ENCODE measurements around the gene FCGR2B.
"Not testable (repeated sequence)": the region's sequence is repeated elsewhere in the genome, so short reads cannot be mapped to it uniquely, and the experiment has no call there.

The FCGR2B gene

DNA sequence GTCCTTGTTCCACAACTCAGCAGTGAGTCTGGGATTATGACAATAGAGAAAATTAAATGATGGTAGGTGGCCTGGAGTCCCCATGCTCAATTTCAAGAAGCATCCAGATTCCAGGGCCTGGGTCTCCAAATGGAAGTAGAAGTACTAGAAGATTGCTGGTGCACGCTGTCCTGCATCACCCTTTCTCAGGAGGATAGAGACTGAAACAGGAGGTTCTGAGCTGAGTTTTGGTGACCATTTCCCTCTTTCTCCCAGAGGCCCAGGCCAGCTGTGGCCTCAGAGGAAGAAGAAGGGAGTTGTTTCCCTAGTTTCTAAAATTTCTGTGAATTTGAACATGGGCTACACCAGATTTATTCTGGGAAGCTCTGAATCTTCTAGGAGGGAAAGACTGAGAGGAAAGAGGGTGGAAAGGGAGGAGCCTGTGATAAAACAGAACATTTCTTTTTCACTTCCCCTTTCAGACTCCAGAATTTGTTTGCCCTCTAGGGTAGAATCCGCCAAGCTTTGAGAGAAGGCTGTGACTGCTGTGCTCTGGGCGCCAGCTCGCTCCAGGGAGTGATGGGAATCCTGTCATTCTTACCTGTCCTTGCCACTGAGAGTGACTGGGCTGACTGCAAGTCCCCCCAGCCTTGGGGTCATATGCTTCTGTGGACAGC, at the start of gene FCGR2B:
Gene FCGR2B, plus strand, starts transcription at position 460 of the 656 bp plus-strand sequence. Its CDS starts 99 bp downstream, at position 559.
- DNase-seq (ENCODE audit: low spot score) = not testable (repeated sequence)

DNA sequence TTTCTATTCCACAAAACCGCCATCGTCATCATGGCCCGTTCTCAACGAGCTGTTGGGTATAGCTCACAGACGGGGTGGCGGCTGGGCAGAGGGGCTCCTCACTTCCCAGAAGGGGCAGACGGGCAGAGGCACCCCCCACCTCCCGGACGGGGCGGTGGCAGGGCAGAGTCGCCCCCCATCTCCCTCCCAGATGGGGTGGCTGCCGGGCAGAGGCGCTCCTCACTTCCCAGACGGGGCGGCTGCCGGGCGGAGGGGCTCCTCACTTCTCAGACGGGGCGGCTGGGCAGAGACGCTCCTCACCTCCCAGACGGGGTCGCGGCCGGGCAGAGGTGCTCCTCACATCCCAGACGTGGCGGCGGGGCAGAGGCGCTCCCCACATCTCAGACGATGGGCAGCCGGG, 46.5 kb upstream of the FCGR2B start:
- not testable (repeated sequence) for DNase-seq (ENCODE audit: low spot score)

DNA sequence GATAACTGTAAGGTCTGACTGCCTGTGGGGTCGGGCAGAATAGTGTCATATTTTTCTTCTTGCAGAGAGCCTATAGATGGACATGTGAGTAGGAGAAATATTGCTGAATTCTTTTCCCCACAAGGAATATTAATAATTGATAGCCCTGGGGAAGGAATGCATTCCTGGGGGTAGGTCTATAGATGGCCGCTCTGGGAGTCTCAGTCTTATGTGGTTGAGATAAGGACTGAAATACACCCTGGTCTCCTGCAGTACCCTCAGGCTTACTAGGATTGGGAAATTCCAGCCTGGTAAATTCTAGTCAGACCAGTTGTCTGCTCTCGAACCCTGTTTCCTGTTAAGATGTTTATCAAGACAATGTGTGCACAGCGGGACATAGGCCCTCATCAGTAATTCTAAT, 44.4 kb upstream of the FCGR2B start:
- DNase-seq (ENCODE audit: low spot score) = not testable (repeated sequence)

DNA sequence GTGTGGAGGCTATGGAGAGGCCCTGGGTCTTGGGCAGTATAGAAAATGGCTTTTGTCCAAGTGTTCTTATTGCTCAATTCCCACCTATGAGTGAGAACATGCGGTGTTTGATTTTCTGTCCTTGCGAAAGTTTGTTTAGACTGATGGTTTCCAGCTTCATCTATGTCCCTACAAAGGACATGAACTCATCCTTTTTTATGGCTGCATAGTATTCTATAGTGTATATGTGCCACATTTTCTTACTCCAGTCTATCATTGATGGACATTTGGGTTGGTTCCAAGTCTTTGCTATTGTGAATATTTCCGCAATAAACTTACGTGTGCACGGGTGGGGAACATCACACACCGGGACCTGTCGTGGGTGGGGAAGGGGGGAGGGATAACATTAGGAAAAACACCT, 42.5 kb upstream of the FCGR2B start:
- DNase-seq (ENCODE audit: low spot score) = not testable (repeated sequence)

DNA sequence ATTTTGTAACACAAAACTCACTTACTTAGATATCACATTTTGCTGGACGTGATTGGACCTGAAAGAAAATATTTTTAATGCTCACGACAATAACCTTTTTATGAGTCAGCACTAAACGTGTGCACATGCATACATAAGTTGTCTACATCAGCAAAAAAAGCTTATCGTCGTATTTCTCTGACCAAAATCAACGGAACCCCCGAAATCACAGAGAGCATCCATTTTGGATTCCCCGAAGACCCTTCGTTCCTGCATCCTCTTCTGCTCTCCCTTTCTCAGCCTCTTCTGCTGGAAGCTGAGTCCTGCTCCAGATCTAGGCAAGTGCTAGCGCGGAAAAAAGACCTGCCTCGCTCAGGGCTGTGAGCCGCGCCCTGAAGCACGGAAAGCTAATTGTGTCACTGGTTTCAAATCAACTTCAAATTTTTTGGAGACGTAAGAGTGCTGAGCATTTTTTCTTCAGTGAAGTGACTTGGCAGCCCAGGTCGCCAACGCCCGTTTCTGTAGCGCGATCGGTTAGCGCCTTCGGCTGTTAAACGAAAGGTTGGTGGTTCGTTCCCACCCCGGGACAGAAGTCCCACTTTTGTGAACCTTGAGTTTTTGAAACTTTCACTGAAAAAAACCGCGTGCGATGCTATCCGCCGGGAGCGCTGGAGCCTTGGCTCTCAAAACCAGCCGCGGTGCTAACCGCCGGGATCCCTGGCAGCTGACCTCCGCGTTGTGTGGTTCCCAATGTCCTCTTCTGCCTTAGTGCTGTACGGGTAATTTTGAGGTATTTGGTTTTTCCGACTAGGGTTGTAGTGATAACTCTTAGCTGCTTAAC, 41.6 kb upstream of the FCGR2B start:
- not testable (repeated sequence) for DNase-seq (ENCODE audit: low spot score)

DNA sequence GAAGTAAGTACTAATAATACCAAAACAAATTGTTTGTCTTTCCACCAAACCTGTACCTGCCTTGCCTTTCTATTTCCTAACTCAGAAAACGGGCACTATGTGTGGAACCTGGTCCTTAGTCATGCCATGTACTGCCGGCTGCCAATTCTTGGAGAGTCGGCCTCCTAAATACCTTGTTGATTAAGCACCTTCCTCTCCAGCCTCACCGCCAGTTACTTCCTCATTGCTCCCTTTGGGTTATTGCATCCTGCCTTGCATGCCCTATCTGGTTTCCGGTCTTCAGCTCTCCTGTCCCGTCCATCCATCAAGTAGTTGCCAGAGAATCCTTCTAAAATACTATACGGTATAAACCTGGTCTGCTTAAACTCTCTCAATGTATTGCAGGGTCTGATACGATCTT, 40.9 kb upstream of the FCGR2B start:
- DNase-seq (ENCODE audit: low spot score) = not testable (repeated sequence)

DNA sequence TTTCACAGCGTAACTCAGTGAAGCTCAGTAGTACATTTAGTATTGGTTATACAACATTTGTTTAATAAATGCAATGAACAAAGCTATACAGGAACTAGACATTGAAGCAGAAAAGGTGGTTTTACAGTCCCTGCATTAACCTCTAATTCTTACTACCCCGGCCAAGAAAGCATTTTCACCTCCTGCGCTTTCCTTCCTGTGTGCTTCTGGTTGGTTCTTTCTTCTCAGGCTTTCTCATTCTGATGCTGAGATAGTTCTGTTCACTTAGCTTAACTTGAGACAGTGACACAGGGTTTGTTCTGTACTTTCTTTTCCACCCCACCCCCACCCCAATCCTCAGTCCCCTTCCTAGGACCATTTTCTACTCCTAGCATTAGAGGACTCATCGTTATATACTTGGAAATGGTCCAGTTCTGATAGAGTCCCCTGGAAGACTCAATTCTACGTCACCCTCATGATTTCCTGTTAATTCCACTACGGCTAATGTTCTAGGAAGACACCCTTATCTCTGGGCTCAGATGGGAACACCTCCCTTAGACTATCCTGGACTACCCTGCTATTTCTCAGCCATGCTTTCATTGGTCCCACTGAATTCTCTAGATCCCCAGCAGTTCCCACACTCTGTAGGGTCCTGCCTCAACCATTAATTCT, 39.4 kb upstream of the FCGR2B start:
- not testable (repeated sequence) for DNase-seq (ENCODE audit: low spot score)

DNA sequence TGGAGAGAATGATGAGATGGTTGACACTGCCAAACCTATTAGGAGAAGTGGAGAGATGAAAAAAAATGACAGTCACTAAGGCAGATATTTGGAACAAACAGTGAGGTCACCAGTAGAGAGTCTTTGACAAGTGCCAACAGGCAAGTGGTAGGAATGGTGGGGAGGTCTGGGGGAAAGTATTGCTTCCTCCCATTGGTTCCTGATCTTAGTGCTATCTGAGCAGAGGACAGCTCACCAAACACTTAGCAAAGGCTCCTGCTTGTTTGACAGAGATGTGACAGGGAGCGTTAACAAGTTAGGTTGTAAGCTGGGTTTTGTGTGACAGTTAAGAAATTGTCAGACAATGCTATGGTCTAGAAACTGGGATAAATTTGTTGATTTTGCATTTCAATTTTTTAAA, 38.3 kb upstream of the FCGR2B start:
- DNase-seq (ENCODE audit: low spot score) = not testable (repeated sequence)

DNA sequence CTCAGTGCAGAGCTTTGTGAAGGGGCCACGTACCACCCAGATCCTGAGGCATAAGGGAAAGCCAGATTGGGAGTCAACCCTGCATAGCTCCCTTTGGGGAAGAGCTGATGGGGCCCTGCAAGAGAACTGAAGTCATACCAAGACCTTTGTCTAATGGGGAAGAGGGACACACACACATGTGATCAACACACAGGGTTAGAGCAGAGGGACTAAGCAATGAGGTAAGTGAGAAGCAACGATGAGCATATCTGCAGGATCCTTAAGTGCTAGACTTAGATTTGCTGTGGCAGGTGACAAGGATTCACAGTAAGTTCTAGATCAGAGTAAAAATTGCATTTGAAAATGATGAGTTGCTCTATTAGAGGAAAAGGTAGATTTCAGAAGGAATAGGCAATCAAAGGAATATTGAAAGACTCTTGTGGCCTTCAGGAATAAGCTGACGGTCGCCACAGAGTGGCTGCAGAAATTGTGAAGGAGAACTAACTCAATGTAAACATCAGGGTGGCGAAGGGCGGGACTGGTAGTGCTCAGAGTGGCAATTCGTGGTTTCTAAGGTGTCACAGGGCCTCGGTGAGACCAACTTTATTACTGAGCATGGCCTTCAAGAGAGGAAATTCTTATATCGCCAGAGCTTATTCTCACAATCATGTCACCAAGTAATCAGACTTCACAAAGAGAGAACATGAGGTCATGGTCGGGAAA, 36.3 kb upstream of the FCGR2B start:
- DNase-seq (ENCODE audit: low spot score) = not testable (repeated sequence)

DNA sequence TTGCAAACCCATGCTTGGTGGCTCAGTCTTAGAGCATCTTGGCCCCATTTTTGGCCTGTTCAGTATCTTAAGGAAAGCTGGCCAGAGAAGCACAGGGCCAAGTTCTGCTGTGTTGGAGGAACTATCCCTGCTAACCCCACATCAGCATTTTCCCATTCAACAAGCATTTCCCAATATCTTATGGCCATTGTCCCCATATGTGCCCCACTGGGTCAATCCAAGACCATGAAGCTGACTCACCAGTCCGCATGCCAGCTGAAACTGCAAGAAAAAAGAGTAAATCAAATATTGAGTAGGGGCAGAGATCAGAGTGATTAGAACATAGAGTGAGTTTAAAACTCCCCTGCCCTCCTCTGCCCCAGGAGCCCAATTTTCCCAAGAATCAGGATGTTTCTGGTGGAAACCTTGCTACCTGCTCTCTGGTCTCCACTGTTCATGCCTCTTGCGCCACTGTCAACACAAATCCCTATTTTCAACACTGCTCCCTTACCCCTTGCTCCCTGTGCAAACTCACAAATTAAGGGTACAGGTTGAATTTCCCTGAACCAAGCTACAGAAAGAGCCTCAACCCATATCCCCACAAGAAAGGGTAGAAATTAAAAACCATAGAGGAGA, 32.7 kb upstream of the FCGR2B start:
- DNase-seq (ENCODE audit: low spot score) = not testable (repeated sequence)

DNA sequence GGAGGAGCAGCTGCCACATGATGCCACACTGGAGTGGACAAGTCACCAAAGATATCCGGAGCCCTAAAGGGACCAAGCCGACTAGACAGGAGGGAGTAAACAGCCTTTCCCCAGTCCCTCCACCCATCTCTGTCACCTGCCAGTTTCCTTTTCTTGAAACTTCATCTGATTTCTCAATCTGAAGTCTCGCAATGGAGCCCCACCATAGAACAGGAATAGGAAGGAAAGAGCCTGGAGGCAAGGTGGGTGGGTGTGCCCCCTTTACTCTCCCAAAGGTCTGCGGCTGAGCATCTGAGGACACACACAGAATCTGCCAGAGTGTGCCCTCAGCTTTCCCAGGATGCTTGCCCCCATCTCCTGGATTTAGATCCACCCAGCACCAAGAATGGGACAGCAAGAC, 31.9 kb upstream of the FCGR2B start, which contains the start of gene FCGR3B:
Gene FCGR3B, minus strand, starts transcription at position 101 of the 400 bp plus-strand sequence. Its CDS starts 82 bp downstream, at position 19.
- DNase-seq (ENCODE audit: low spot score) = no peak

DNA sequence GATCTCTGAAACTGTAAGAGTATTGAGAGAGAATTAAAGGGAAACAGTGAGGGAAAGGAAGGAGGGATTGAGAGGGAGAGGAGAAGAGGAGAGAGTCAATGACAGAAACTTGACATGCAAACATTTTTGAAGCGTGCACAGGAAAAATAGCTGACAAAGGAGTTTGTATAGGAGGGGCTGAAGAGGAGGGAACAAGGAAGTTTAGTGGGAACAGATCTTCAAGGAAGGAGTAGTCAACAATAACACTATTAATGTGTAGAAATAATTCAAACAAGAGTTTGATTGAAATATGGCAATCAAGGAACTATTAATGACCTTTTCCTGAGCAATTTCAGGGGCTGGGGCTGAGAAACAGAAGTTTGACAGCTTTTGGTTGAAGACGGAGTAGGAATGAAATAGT, 27.9 kb upstream of the FCGR2B start:
- DNase-seq (ENCODE audit: low spot score) = not testable (repeated sequence)

DNA sequence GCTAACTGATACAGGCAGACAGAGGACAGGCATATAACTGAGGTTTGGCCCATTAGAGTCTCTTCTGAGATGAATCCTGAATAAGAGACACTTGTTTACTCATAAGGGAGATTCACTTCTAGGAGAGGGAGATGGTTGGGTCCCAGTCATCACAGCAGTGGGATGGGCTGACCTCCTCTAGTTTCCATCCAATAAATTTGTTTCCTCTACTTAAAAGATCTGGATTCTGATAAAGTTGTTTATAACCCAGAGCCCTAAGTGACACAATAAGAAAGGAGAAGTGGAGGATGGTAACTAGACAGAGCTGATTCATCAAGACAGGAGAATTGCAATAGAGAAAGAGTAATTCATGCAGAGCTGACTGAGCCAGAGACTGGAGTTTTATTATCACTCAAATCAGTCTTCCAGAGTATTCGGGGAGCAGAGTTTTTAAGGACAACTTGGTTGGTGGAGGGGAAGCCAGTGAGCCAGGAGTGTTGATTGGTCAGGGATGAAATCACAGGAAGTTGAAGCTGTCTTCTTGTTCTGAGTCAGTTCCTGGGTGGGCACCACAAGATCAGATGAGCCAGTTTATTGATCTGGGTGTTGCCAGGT, 26.7 kb upstream of the FCGR2B start:
- DNase-seq (ENCODE audit: low spot score) = not testable (repeated sequence)

DNA sequence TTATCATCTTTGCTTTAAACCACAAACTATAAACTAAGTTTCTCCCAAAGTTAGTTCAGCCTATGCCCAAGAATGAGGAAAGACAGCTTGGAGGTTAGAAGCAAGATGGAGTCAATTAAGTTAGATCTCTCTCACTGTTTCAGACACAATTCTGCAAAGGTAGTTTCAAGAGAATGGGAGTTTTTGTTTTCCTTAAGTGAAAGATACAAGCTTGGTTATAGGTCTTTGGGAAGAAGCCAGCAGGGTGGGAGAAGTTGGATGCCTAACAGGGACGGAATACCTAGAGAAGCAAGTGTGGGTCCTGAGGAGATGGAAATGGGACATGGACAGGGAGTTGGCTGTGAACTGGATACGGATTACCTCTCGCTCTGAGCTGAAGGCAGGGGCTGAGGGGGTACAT, 26.0 kb upstream of the FCGR2B start:
- DNase-seq (ENCODE audit: low spot score) = not testable (repeated sequence)

DNA sequence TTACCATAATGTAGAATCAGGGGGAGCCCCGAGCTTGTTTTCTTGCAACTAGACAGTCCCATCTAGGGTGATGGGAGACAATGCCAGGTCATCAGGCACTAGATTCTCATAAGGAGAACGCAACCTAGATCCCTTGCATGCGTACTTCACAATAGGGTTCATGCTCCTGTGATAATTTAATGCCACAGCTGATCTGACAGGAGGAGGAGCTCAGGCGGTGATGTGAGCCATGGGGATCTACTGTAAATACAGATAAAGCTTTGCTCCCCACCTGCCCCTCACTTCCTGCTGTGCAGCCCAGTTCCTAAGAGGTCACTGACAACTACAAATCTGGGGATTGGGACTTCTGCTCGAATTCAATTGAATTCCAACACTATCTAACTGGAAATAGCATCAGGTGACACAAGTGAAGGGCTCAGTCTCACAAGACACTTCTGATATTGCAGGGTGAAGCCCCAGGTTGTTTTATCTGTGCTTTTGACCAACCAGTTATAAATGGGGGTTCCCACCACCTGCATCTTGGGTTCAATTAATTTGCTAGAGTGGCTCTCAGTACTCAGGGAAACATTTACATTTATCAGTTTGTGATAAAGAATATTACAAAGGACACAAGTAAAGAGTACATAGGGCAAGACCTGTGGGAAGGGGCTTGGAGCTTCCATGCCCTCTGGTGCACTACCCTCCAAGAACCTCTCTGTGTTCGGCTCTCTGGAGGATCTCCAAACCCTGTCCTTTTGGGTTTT, 24.5 kb upstream of the FCGR2B start:
- not testable (repeated sequence) for DNase-seq (ENCODE audit: low spot score)

DNA sequence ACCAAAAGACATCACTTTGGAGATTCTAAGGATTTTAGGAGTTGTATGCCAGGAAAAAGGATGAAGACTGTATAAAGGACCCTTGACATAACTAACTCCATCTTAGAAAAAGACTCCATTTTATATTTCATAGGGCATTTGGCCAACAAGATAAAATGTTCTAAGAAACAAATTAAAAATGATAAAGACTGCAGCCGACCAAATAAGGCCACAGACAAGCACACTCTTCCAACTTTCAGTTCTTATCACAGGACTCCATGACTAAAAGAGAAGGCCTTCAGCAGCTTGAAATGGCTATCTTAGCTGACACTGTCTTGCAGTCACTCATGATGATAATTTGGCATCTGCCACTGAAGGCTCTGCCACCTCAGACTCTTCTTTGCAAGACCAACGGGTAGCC, 23.7 kb upstream of the FCGR2B start:
- not testable (repeated sequence) for DNase-seq (ENCODE audit: low spot score)

DNA sequence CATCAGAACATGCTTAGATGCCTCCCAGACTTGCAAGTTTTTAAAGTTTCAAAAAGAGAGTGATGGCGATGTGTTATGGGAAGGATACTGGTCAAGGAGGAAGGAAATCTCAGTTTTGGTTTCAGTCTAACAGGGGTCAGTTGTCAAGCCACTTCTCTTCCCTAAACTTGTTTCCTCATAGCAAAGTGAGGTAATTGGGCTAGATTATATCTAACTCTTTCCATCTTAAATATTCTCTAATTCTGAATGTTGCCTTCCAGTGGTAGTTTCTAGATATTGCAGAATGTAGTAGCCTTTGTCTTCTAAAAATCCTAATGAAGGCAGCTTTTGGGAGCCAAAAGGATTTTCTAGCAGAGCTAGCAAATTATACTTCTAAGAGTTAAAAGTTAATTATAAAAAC, 20.2 kb upstream of the FCGR2B start:
- DNase-seq (ENCODE audit: low spot score) = not testable (repeated sequence)

DNA sequence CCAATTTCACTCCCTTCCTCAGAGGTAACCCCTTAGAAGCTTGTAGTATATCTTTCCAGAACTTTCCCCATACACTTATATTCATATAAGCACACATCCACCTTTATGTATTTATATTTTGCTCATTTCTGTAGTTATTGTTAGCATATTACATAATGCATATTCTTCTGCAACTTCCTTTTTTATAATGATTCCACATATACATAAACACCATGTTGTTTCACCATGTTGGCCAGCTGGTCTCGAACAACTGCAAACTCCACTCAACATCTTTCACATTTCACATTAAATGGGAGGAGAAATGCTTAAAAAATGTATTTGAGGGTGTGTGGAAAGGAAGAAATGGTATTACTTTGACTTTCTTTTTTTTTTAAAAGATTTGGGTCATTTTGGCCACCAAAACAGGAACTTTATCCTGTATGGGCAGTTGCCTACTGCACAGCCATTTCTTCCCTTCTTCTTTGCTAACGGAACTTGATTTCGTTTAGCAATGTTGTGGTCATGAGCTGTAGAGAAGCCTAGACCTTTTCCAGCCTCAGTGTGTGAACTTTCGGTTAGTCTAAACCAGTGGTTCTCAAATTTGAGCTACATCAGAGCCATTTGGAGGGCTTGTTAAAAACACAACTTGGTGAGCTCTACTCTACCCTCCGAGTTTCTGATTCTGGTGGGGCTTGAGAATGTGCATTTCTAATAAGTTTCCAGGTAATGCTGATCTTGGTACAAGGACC, 19.3 kb upstream of the FCGR2B start:
- not testable (repeated sequence) for DNase-seq (ENCODE audit: low spot score)

DNA sequence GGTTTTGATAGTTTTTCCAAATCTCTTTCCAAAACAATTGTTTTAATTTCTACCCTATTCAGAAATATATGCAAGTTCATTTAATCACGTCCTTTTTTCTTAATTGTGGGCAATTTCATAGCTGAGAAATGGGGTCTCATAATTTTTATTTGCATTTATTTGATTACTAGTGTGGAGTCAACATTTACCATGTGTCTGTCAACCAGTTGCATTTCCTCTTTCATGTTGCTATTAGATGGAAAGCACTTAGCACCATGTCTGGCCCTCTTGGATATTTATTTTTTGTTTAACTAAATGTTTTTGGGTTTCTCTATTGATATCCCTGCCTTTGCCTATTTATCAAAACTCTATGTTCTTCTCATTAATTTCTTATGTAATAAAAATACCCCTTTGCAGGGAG, 18.1 kb upstream of the FCGR2B start:
- DNase-seq (ENCODE audit: low spot score) = not testable (repeated sequence)
